CD4-positive, alpha-beta T cell (primary cell): Measurements from ENCODE around the gene FBN3. TPM values are rescaled to one million over a fixed set of nuclear protein-coding genes. Genes with fewer than 3 reads are reported as not detected.

Source experiments
- ATAC-seq: fragments of 200-7000 bp; cut with Tn5 transposase; one replicate; pipeline ENCODE4 v1.10.0; 2022; ENCODE audit warnings: mild to moderate bottlenecking; ENCODE audit not compliant: poor library complexity
- CTCF ChIA-PET: fragments of 350-600 bp; sonication (Branson Sonifier 250); formaldehyde crosslinking; loops from one replicate; lab custom pipeline; 2021; ENCODE audit warnings: antibody characterized with exemption, inconsistent platforms; lab: Charles Lee
- POLR2A ChIA-PET: fragments of 350-600 bp; sonication (Branson Sonifier 250); formaldehyde crosslinking; loops from one replicate; lab custom pipeline; 2021; ENCODE audit warnings: antibody characterized with exemption, inconsistent platforms; lab: Charles Lee
- DNase-seq, 14 experiments: peaks; one replicate each; pipeline ENCODE4 v3.0.0-alpha.2; 2013 to 2020; ENCODE audit warnings: mixed read lengths in 2 of 14
- H3K27ac ChIP-seq, 2 donors: one replicate each; pipeline versions ENCODE4 v1.5.1 to v1.7.0; 2013; ENCODE audit warnings: low read length in 2 of 2, low read depth in 1 of 2, mild to moderate bottlenecking in 1 of 2
- H3K27me3 ChIP-seq, 2 experiments: 1 replicate in 1 of 2; 2 replicates in 1 of 2; pipeline versions ENCODE4 v1.6.1 to v1.7.0; 2013; ENCODE audit warnings: low read length in 2 of 2, control low read depth in 1 of 2, mild to moderate bottlenecking in 1 of 2, moderate library complexity in 1 of 2; ENCODE audit not compliant: insufficient read depth in 2 of 2, control insufficient read depth in 1 of 2
- H3K36me3 ChIP-seq: one replicate; pipeline ENCODE4 v1.6.1; 2013; ENCODE audit warnings: low read length, control low read depth; ENCODE audit not compliant: insufficient read depth
- H3K4me1 ChIP-seq: one replicate; pipeline ENCODE4 v1.6.1; 2013; ENCODE audit warnings: low read length, control low read depth; ENCODE audit not compliant: insufficient read depth
- H3K4me3 ChIP-seq: one replicate; pipeline ENCODE4 v1.5.1; 2013; ENCODE audit warnings: mild to moderate bottlenecking, low read length, moderate library complexity
- H3K9me3 ChIP-seq, 2 experiments: 1 replicate in 1 of 2; 2 replicates in 1 of 2; pipeline versions ENCODE4 v1.6.1 to v1.7.0; 2013; ENCODE audit warnings: low read length in 2 of 2, mild to moderate bottlenecking in 2 of 2, control low read depth in 1 of 2, moderate library complexity in 1 of 2; ENCODE audit not compliant: control insufficient read depth in 1 of 2, insufficient read depth in 1 of 2
- H3K27ac Mint-ChIP-seq: one replicate; pipeline ENCODE4 v1.8.0; 2020; ENCODE audit warnings: mixed read lengths
- H3K27me3 Mint-ChIP-seq: one replicate; pipeline ENCODE4 v1.8.0; 2021; ENCODE audit warnings: mixed read lengths
- H3K36me3 Mint-ChIP-seq: one replicate; pipeline ENCODE4 v1.8.0; 2021; ENCODE audit warnings: low read depth, mixed read lengths
- H3K4me1 Mint-ChIP-seq: one replicate; pipeline ENCODE4 v1.8.0; 2021; ENCODE audit warnings: low read depth, mixed read lengths
- H3K4me3 Mint-ChIP-seq: one replicate; pipeline ENCODE4 v1.8.0; 2020; ENCODE audit warnings: mild to moderate bottlenecking, mixed read lengths
- H3K9me3 Mint-ChIP-seq: one replicate; pipeline ENCODE4 v1.8.0; 2020; ENCODE audit warnings: mixed read lengths
- CTCF ChIP-seq: fragments of 200-600 bp; IDR thresholded peaks from one replicate; pipeline ENCODE4 v1.8.0; 2022; ENCODE audit warnings: antibody characterized with exemption, mild to moderate bottlenecking
- intact Hi-C, 2 experiments: fragments of 100-400 bp; cut with DNase I in 1 of 2; cut with micrococcal nuclease in 1 of 2; formaldehyde crosslinking; loops; one replicate each; pipeline versions ENCODE4 v1.15.1 to v1.9.0; 2023 to 2025; cut with DNase I, micrococcal nuclease
- total RNA-seq, 174 experiments: library from RNA in 2 of 174; stranded (reverse) in 2 of 174; gene quantifications; one replicate each; pipeline ENCODE4 v1.2.3 and lab custom pipeline; 2021 to 2026

The FBN3 gene
- total RNA-seq, 2 experiments from 2014 or later, result not detected

GRCh38 chr19:8080832-8081231 is 68.6 kb downstream of the FBN3 start:
- Mint-ChIP-seq H3K27me3 (no peaks in the 10 kb centered on the region), H3K9me3 (no peaks in the 10 kb centered on the region), H3K36me3 (no peaks in the 10 kb centered on the region), H3K4me3 (no peak overlapping the region), H3K4me1 (no peaks in the 10 kb centered on the region), H3K27ac (no peak overlapping the region)
- intact Hi-C loops, result no loop called here
- DNase-seq (no peak), ATAC-seq (no peak)
- TF ChIP-seq CTCF, result no peak
- Histone ChIP-seq H3K27ac (no peak overlapping the region), H3K36me3 (no peaks in the 10 kb centered on the region), H3K9me3 (no peaks in the 10 kb centered on the region), H3K4me1 (no peaks in the 10 kb centered on the region), H3K4me3 (no peak overlapping the region), H3K27me3 (peaks cover 0 to 4% of the 10 kb centered on the region in 2 experiments)
- ChIA-PET CTCF (no interaction called here), POLR2A (no interaction called here)

- H3K4me1 Mint-ChIP-seq, result no peaks in the 10 kb centered on the region
Measured at GRCh38 chr19:8079988-8080387, 69.4 kb downstream of the FBN3 start.

GRCh38 chr19:8075158-8076074 is 74.0 kb downstream of the FBN3 start:
- POLR2A ChIA-PET, result no interaction called here
- Histone ChIP-seq H3K9me3 (peaks cover 2 to 37% of the 10 kb centered on the region in 2 experiments), H3K27ac (no peak overlapping the region), H3K4me1 (no peaks in the 10 kb centered on the region), H3K4me3 (no peak overlapping the region), H3K27me3 (peaks cover 0 to 5% of the 10 kb centered on the region in 2 experiments), H3K36me3 (no peaks in the 10 kb centered on the region)
- DNase-seq (no peak), ATAC-seq (no peak)
- CTCF ChIA-PET, result no interaction called here
- TF ChIP-seq CTCF, result no peak
- H3K27me3 Mint-ChIP-seq, result no peaks in the 10 kb centered on the region
- no peaks in the 10 kb centered on the region for H3K36me3 Mint-ChIP-seq
- peaks cover 2% of the 10 kb centered on the region for H3K9me3 Mint-ChIP-seq
- H3K4me3 Mint-ChIP-seq, result no peak overlapping the region
- intact Hi-C loops, result no loop called here
- H3K4me1 Mint-ChIP-seq, result peaks cover 7% of the 10 kb centered on the region
- no peak overlapping the region for H3K27ac Mint-ChIP-seq

More at GRCh38 chr19:8079988-8080387, 69.4 kb downstream of the FBN3 start:
- CTCF ChIA-PET, result no interaction called here
- Mint-ChIP-seq H3K4me3 (no peak overlapping the region), H3K9me3 (no peaks in the 10 kb centered on the region), H3K36me3 (no peaks in the 10 kb centered on the region), H3K27ac (no peak overlapping the region), H3K27me3 (no peaks in the 10 kb centered on the region)
- no peak for DNase-seq
- intact Hi-C loops, result no loop called here
- ATAC-seq, result no peak
- POLR2A ChIA-PET, result no interaction called here
- no peaks in the 10 kb centered on the region for H3K27me3 ChIP-seq
- H3K36me3 ChIP-seq, result no peaks in the 10 kb centered on the region
- no peak overlapping the region for H3K4me3 ChIP-seq
- peaks cover 0 to 2% of the 10 kb centered on the region in 2 experiments for H3K9me3 ChIP-seq
- TF ChIP-seq CTCF, result no peak
- H3K4me1 ChIP-seq, result no peaks in the 10 kb centered on the region
- H3K27ac ChIP-seq, result no peak overlapping the region
